H1 (cell line): ENCODE data around the gene TMEM221. TPM values are rescaled to one million over a fixed set of nuclear protein-coding genes. Genes with fewer than 3 reads are reported as not detected.
A peak's percentile ranks its signal among the peaks of the same experiment; 100 is the strongest.

Experiments
- CTCF ChIA-PET: fragments of 300-600 bp; sonication (Branson Sonifier 250); formaldehyde crosslinking; loops from one replicate; lab custom pipeline; 2021; ENCODE audit not compliant: partially characterized antibody; lab: Charles Lee
- POLR2A ChIA-PET: fragments of 300-600 bp; sonication (Branson Sonifier 250); formaldehyde crosslinking; loops from one replicate; lab custom pipeline; 2021; ENCODE audit warnings: inconsistent platforms; ENCODE audit not compliant: partially characterized antibody; lab: Charles Lee
- DNase-seq, 2 experiments: peaks; one replicate each; pipeline versions ENCODE4 v3.0.0 to v3.0.0-alpha.2; 2010 to 2022; ENCODE audit warnings: low spot score in 2 of 2, low read depth in 1 of 2, mixed read lengths in 1 of 2
- FAIRE-seq: peaks from 2 replicates; lab custom pipeline; 2011; peaks lifted over from hg19 to GRCh38; lab: Jason Lieb, UNC
- H2AFZ ChIP-seq: 2 replicates; pipeline ENCODE4 v1.8.1; 2012; ENCODE audit warnings: low read length, inconsistent platforms
- H2AK5ac ChIP-seq: 2 replicates; pipeline ENCODE4 v1.6.1; 2013; ENCODE audit warnings: low read depth, low read length
- H2BK120ac ChIP-seq: replicated peaks from 2 replicates; pipeline ENCODE3; 2013; ENCODE audit warnings: low read depth, low read length, inconsistent platforms
- H2BK12ac ChIP-seq: 2 replicates; pipeline ENCODE4 v1.6.1; 2013; ENCODE audit warnings: low read depth, low read length
- H2BK15ac ChIP-seq: 2 replicates; pipeline ENCODE4 v1.6.1; 2013; ENCODE audit warnings: low read length
- H2BK20ac ChIP-seq: 2 replicates; pipeline ENCODE4 v1.6.1; 2013; ENCODE audit warnings: low read length
- H2BK5ac ChIP-seq: 2 replicates; pipeline ENCODE4 v1.6.1; 2013; ENCODE audit warnings: low read depth, low read length
- H3K14ac ChIP-seq: 2 replicates; pipeline ENCODE4 v1.6.1; 2013; ENCODE audit warnings: inconsistent platforms; ENCODE audit not compliant: insufficient read length
- H3K18ac ChIP-seq: 2 replicates; pipeline ENCODE4 v1.6.1; 2013; ENCODE audit warnings: low read length; ENCODE audit errors: extremely low read depth
- H3K23ac ChIP-seq: 2 replicates; pipeline ENCODE4 v1.6.1; 2013; ENCODE audit warnings: inconsistent platforms; ENCODE audit not compliant: insufficient read length
- H3K23me2 ChIP-seq: 2 replicates; pipeline ENCODE4 v1.6.1; 2013; ENCODE audit warnings: low read depth, low read length
- H3K27ac ChIP-seq: 2 replicates; pipeline ENCODE4 v1.6.1; 2011; ENCODE audit warnings: low read depth, low read length, inconsistent platforms
- H3K27me3 ChIP-seq, 4 experiments: replicated peaks in 1 of 4; 1 replicate in 1 of 4; 2 replicates in 3 of 4; pipeline versions ENCODE4 v1.6.1 to v1.8.1; 2011 to 2013; ENCODE audit warnings: low read length in 3 of 4, mild to moderate bottlenecking in 3 of 4, inconsistent platforms in 2 of 4, mixed read lengths in 2 of 4, moderate library complexity in 1 of 4; ENCODE audit not compliant: control insufficient read depth in 3 of 4, insufficient read depth in 3 of 4; ENCODE audit errors: extremely low read depth in 1 of 4
- H3K36me3 ChIP-seq, 4 experiments: 2 replicates each; pipeline versions ENCODE4 v1.6.1 to v1.8.1; 2011 to 2013; ENCODE audit warnings: mild to moderate bottlenecking in 4 of 4, low read length in 3 of 4, moderate library complexity in 2 of 4, control low read depth in 1 of 4, inconsistent platforms in 1 of 4; ENCODE audit not compliant: insufficient read depth in 4 of 4, control insufficient read depth in 2 of 4
- H3K4ac ChIP-seq: replicated peaks from 2 replicates; pipeline ENCODE3; 2013; ENCODE audit warnings: low read length, low read depth, mixed read lengths, inconsistent platforms; ENCODE audit not compliant: insufficient read length
- H3K4me1 ChIP-seq, 4 experiments: replicated peaks in 1 of 4; 1 replicate in 1 of 4; 2 replicates in 3 of 4; pipeline versions ENCODE4 v1.6.1 to v1.8.1; 2011 to 2013; ENCODE audit warnings: low read length in 3 of 4, inconsistent platforms in 2 of 4, mixed read lengths in 1 of 4; ENCODE audit not compliant: insufficient read depth in 4 of 4, control insufficient read depth in 3 of 4
- H3K4me2 ChIP-seq, 2 experiments: 2 replicates each; pipeline versions ENCODE4 v1.6.1 to v1.8.1; 2011 to 2013; ENCODE audit warnings: low read depth in 2 of 2, low read length in 2 of 2, control low read depth in 1 of 2, inconsistent platforms in 1 of 2, mild to moderate bottlenecking in 1 of 2; ENCODE audit not compliant: insufficient read depth in 1 of 2
- H3K4me3 ChIP-seq, 4 experiments: fragments of 200-600, 300-600 bp in 1 of 4; sonication (generic), shearing (Covaris generic), sonication (Bioruptor Twin) in 1 of 4; 2 replicates each; pipeline versions ENCODE4 v1.5.1 to v1.8.1; 2011 to 2016; ENCODE audit warnings: low read length in 4 of 4, low read depth in 3 of 4, control low read depth in 2 of 4, inconsistent platforms in 2 of 4, mild to moderate bottlenecking in 2 of 4, mixed read lengths in 1 of 4, moderate library complexity in 1 of 4; ENCODE audit not compliant: insufficient read depth in 2 of 4; ENCODE audit errors: extremely low read depth in 1 of 4
- H3K56ac ChIP-seq: replicated peaks from 2 replicates; pipeline ENCODE3; 2013; ENCODE audit warnings: low read depth, mild to moderate bottlenecking, mixed read lengths, low read length, inconsistent platforms; ENCODE audit not compliant: insufficient read length
- H3K79me1 ChIP-seq: 2 replicates; pipeline ENCODE4 v1.6.1; 2013; ENCODE audit warnings: low read depth, low read length, control low read depth
- H3K79me2 ChIP-seq, 2 experiments: 2 replicates each; pipeline versions ENCODE4 v1.6.1 to v1.8.1; 2012 to 2013; ENCODE audit warnings: low read length in 2 of 2, mild to moderate bottlenecking in 2 of 2, inconsistent platforms in 1 of 2; ENCODE audit not compliant: insufficient read depth in 2 of 2, control insufficient read depth in 1 of 2
- H3K9ac ChIP-seq, 4 experiments: replicated peaks in 1 of 4; 1 replicate in 1 of 4; 2 replicates in 3 of 4; pipeline versions ENCODE4 v1.6.1 to v1.8.1; 2011 to 2013; ENCODE audit warnings: low read depth in 3 of 4, low read length in 3 of 4, control low read depth in 2 of 4, mild to moderate bottlenecking in 2 of 4, moderate library complexity in 2 of 4, inconsistent platforms in 1 of 4; ENCODE audit errors: extremely low read depth in 1 of 4
- H3K9me3 ChIP-seq, 2 experiments: 2 replicates each; pipeline versions ENCODE4 v1.6.1 to v1.8.1; 2012 to 2013; ENCODE audit warnings: mild to moderate bottlenecking in 2 of 2, moderate library complexity in 2 of 2, control low read depth in 1 of 2, inconsistent platforms in 1 of 2, low read depth in 1 of 2, low read length in 1 of 2, mixed read lengths in 1 of 2; ENCODE audit not compliant: insufficient read depth in 2 of 2
- H4K20me1 ChIP-seq, 2 experiments: replicated peaks in 1 of 2; 2 replicates each; pipeline versions ENCODE3 to v1.8.1; 2011 to 2013; ENCODE audit warnings: inconsistent platforms in 2 of 2, low read length in 2 of 2, mild to moderate bottlenecking in 1 of 2; ENCODE audit not compliant: insufficient read depth in 2 of 2, control insufficient read depth in 1 of 2
- H4K5ac ChIP-seq: 2 replicates; pipeline ENCODE4 v1.6.1; 2013; ENCODE audit warnings: low read length, low read depth, mixed read lengths, inconsistent platforms; ENCODE audit not compliant: insufficient read length
- H4K8ac ChIP-seq: 2 replicates; pipeline ENCODE4 v1.8.0; 2013; ENCODE audit warnings: mild to moderate bottlenecking, moderate library complexity, low read length, inconsistent platforms; ENCODE audit not compliant: insufficient read depth; ENCODE audit errors: extremely low read depth
- H4K91ac ChIP-seq: replicated peaks from 2 replicates; pipeline ENCODE3; 2013; ENCODE audit warnings: low read length, mixed read lengths, inconsistent platforms; ENCODE audit not compliant: insufficient read length
- ASH2L ChIP-seq: fragments of 200-600, 300-600 bp; sonication (generic); IDR thresholded peaks from one replicate; pipeline ENCODE4 v1.7.1; 2017; ENCODE audit warnings: low read length
- BACH1 ChIP-seq: IDR thresholded peaks from 2 replicates; pipeline ENCODE4 v1.6.1; 2012; ENCODE audit warnings: low read length, improper control_type of control experiment
- CHD1 ChIP-seq: IDR thresholded peaks from 2 replicates; pipeline ENCODE4 v1.6.1; 2012; ENCODE audit warnings: low read depth, low read length, improper control_type of control experiment
- EZH2 ChIP-seq: fragments of 200-600 bp; sonication (generic); IDR thresholded peaks from 2 replicates; pipeline ENCODE4 v1.7.1; 2012; ENCODE audit warnings: low read depth, mild to moderate bottlenecking, moderate library complexity, low read length, inconsistent platforms; ENCODE audit not compliant: severe bottlenecking
- RFX5 ChIP-seq: IDR thresholded peaks from 2 replicates; pipeline ENCODE4 v1.6.1; 2011; ENCODE audit warnings: low read depth, low read length, improper control_type of control experiment, borderline replicate concordance
- SIN3A ChIP-seq, 2 experiments: IDR thresholded peaks in 1 of 2; conservative IDR thresholded peaks in 1 of 2; 2 replicates each; pipeline ENCODE4 v1.6.1; 2011 to 2012; ENCODE audit warnings: low read length in 2 of 2, improper control_type of control experiment in 1 of 2, low read depth in 1 of 2, mild to moderate bottlenecking in 1 of 2
- SRF ChIP-seq: IDR thresholded peaks from 2 replicates; pipeline ENCODE4 v1.6.1; 2011; ENCODE audit warnings: mild to moderate bottlenecking, low read depth, low read length, moderate library complexity
- TAF7 ChIP-seq: optimal IDR thresholded peaks from 2 replicates; pipeline ENCODE3; 2011; ENCODE audit warnings: low read depth, mild to moderate bottlenecking, inconsistent platforms, low read length, moderate library complexity, borderline replicate concordance
- TEAD4 ChIP-seq: IDR thresholded peaks from 2 replicates; pipeline ENCODE4 v1.6.1; 2012; ENCODE audit warnings: low read depth, low read length, inconsistent platforms, mixed read lengths
- WGBS, 2 experiments: shearing (Covaris generic) in 1 of 2; methylation state at CpG; one replicate each; pipeline versions ENCODE4 v1.1.6 to v1.1.7; 2013 to 2015; ENCODE audit warnings: low lambda C conversion rate in 2 of 2, mixed read lengths in 2 of 2, inconsistent platforms in 1 of 2, low coverage in 1 of 2, missing lambda C conversion rate in 1 of 2; ENCODE audit not compliant: insufficient replicate concordance in 2 of 2, insufficient coverage in 1 of 2, insufficient read length in 1 of 2; ENCODE audit errors: extremely low coverage in 1 of 2, missing lambda C conversion rate in 1 of 2; 5-methylcytosine and 5-hydroxymethylcytosine counted together
- polyA plus RNA-seq, 7 experiments: library from polyadenylated mRNA; depleted of rRNA in 3 of 7; stranded (reverse) in 5 of 7; unstranded in 2 of 7; fragments of >200 nt in 5 of 7; fragments of 200-250 nt in 2 of 7; gene quantifications; 1 replicate in 5 of 7; 2 replicates in 1 of 7; 4 replicates in 1 of 7; pipeline versions ENCODE4 v1.2.1 to v1.2.3, GENCODE V29; 2011 to 2013; ENCODE audit warnings: missing spikeins in 2 of 7, mixed read lengths in 2 of 7
- total RNA-seq: library from RNA; stranded (reverse); fragmentation: NEBNext Ultra II Directional; extraction: Animal tissue kit (Norgen Biotek cat#: 25700); gene quantifications from 2 replicates; pipeline ENCODE4 v1.2.1, GENCODE V29; 2021

TMEM221 gene
- total and polyA plus RNA-seq, 2 of the 8 experiments (the other 6 are each of a cell fraction or from before 2014, with no cell fraction given) = 1.4 to 2.0 TPM

DNA sequence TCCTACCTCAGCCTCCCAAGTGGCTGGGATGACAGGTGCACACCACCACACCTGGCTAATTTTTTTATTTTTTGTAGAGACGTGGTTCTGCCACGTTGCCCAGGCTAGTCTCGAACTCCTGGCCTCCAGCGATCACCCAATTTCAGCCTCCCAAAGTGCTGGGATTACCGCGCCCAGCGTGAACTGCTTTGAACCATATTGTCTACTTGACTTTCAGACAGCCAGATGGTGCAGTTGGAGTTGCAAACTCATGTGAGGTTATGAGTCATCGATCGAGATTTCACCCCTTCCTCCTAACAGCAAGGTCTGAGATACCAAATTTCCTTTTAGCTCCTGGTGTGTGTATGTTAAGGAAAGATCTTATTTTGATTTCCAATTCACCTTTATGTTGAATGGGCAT lies 24.6 kb upstream of the TMEM221 start:
- H3K23me2 ChIP-seq = peaks cover 16% of the 10 kb centered on the region; the same call in 1 of the 2 replicates
- H3K4me1 ChIP-seq = peaks cover 0 to 17% (median 8%) of the 10 kb centered on the region in 4 experiments; a peak in 5 of 7 replicates
- no peak overlapping the region for H3K4me3 ChIP-seq
- no peak overlapping the region for H4K91ac ChIP-seq
- no peak for FAIRE-seq
- no peak overlapping the region for H3K4me2 ChIP-seq
- peaks cover 0 to 11% (median 5%) of the 10 kb centered on the region in 4 experiments; a peak in 3 of 7 replicates for H3K27me3 ChIP-seq
- 90% methylated on average over 9 of the region's 9 CpGs; no CpG with 5 or more reads in 1 of the 2 experiments for WGBS, 2 experiments
- no peak overlapping the region for H3K23ac ChIP-seq
- H3K56ac ChIP-seq = no peak overlapping the region
- no peak for DNase-seq
- H2BK15ac ChIP-seq = peak overlapping the region; percentile 95; the same call in 1 of the 2 replicates
- no peaks in the 10 kb centered on the region for H4K20me1 ChIP-seq
- no peak overlapping the region for H3K27ac ChIP-seq
- H3K36me3 ChIP-seq = no peaks in the 10 kb centered on the region
- H4K5ac ChIP-seq = no peak overlapping the region
- H2BK20ac ChIP-seq = no peak overlapping the region
- no peak overlapping the region for H2BK12ac ChIP-seq
- H3K79me1 ChIP-seq = no peaks in the 10 kb centered on the region
- no peaks in the 10 kb centered on the region; a peak in 1 of 4 replicates for H3K79me2 ChIP-seq
- no peak overlapping the region for H2BK120ac ChIP-seq
- ChIA-PET POLR2A (no interaction called here), CTCF (interaction anchor here (1.2 kb wide), 1 partner anchor 79 kb away, joined by 4 read pairs; the partner anchor contains the start of gene CCDC194)
- H2BK5ac ChIP-seq = no peak overlapping the region
- no peak overlapping the region for H2AFZ ChIP-seq
- H3K18ac ChIP-seq = no peak overlapping the region
- no peaks in the 10 kb centered on the region for H3K9me3 ChIP-seq
- no peak overlapping the region for H3K9ac ChIP-seq
- H4K8ac ChIP-seq = no peak overlapping the region
- no peak overlapping the region for H3K14ac ChIP-seq
- H2AK5ac ChIP-seq = no peak overlapping the region
- H3K4ac ChIP-seq = no peak overlapping the region
- no peak for TF ChIP-seq SRF
- TF ChIP-seq CHD1 = no peak
- TF ChIP-seq SIN3A (conservative IDR thresholded peaks at IDR 0.05 in 1 of 2, IDR thresholded peaks at IDR 0.05 in 1 of 2; ENCODE audit: low read depth in 1 of 2, low read length in 2 of 2) = no peak
- TF ChIP-seq TAF7 = no peak
- no peak for TF ChIP-seq ASH2L
- TF ChIP-seq EZH2 = no peak
- TF ChIP-seq TEAD4 = no peak
- no peak for TF ChIP-seq RFX5
- no peak for TF ChIP-seq BACH1
